HG03571 (cell line): ENCODE results near the gene ZNF354C.

Experiments used
- ATAC-seq: cut with Tn5 transposase; IDR thresholded peaks from one replicate; pipeline ENCODE4 v1.9.1; 2021; ENCODE audit not compliant: unreplicated experiment

The ZNF354C gene

GRCh38 chr5:179127136-179128040, 67.2 kb downstream of the ZNF354C start:
- ATAC-seq = no peak

GRCh38 chr5:179128041-179128365, 67.8 kb downstream of the ZNF354C start:
- ATAC-seq = no peak

DNA sequence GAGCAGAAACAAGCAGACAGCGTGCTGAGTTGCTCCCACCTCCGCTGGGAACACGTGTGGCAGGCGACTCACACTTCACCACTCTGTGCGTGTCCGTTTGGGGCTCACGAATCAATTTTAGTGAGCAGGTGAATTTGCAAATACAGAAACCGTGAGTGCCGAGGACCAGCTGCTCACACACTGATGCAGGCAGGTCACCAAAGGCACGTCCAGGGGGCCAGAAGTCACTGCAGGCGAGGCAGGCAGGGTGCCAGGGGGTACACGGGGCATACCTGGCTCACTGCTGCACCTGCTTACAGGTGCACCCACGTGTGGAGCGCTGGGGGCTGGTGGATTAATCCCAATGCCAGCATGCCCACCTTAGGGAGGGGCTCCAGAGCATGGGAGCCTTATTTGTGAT, 68.8 kb downstream of the ZNF354C start:
- ATAC-seq = no peak

- ATAC-seq = no peak
Measured at GRCh38 chr5:179129607-179130071, 69.5 kb downstream of the ZNF354C start.

- no peak for ATAC-seq
Measured at GRCh38 chr5:179130101-179130681, 70.0 kb downstream of the ZNF354C start.

- ATAC-seq = no peak
Measured at GRCh38 chr5:179131321-179131835, 71.2 kb downstream of the ZNF354C start.

GRCh38 chr5:179131886-179132585, 71.9 kb downstream of the ZNF354C start:
- no peak for ATAC-seq

- ATAC-seq = no peak
Measured at GRCh38 chr5:179132586-179133355, 72.6 kb downstream of the ZNF354C start.
